GM21526 (cell line): ENCODE data around the gene FAM162A.

ENCODE experiments used
- ATAC-seq: cut with Tn5 transposase; IDR thresholded peaks from one replicate; pipeline ENCODE4 v1.9.1; 2021; ENCODE audit warnings: moderate library complexity; ENCODE audit not compliant: unreplicated experiment, low FRiP score

The FAM162A gene

DNA sequence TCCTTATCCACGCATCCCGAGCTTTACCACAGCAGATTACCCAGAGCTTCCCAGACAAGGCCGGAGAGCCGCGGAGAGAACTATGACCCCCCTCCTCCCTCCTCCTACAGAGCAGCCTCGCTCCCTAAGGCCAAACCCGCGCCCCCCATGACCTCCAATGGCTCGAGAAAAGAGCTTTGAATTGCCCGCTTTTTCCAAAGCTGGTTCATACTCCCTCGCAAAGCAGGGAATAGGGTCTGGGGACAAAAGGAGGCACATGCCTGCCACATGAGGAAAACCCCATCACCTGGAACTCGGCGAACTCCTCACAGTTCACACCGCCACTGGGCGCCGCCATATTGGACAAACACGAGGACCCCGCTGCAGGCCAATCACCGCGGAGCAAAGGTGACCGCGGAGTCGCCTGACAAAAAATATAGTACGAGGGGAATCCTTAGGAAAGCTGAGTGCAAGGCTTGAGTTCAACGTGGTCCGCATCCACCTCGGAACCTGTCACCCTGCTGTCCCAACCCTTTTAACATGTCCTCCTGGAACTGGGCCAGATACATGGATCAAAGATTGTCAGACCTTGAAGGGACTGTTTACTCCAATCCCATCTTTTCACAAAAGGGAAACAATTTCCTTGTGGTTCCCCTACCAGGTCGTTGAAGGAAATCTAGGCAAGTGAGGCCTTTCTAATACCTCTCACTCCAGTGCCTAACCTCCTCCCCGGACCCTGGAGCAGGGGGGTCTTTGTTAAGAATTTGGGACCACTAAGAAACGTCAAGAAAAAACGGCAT lies 905 bp upstream of the FAM162A start, which contains the start of gene MIX23:
Gene MIX23 (minus strand): TSS at position 344 of the 779 bp plus-strand sequence. CDS start 7 bp downstream, at position 337.
- peak; percentile 38 for ATAC-seq

DNA sequence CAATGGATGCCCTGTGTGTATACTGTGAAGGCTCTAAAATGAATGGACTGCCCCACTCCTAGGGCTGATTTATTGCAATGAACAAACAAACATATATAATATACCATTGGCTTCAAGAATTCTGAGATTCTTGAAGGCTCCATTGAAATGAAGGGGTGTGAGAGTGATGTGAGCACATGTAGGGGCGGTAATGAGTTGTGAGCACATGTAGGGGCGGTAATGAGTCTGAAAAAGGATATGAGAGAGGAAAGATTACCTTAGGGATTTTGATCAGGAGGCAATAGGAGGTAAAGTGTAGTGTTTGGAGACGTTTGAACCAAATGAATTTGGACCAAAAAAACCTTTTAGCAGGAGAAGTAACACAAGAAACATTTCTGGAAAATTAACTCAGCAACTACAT lies 3.7 kb downstream of the FAM162A start:
- no peak for ATAC-seq

DNA sequence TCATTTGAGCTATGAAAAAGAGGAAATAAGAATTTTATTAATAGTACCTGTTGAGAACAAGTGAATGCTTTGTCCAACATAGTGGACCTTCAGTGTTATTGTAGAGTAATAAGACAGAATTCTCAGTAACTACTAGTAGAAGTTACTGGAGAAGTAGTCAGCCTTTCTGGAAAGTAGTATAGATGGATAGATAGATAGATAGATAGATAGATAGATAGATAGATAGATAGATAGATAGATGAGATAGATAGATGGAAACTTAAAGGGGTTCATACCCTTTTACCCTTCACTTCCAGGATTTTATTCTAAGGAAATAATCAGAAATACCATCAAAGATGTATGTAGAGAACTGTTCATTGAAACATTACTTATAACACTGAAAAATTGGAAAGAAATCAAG lies 5.2 kb downstream of the FAM162A start:
- ATAC-seq: no peak

DNA sequence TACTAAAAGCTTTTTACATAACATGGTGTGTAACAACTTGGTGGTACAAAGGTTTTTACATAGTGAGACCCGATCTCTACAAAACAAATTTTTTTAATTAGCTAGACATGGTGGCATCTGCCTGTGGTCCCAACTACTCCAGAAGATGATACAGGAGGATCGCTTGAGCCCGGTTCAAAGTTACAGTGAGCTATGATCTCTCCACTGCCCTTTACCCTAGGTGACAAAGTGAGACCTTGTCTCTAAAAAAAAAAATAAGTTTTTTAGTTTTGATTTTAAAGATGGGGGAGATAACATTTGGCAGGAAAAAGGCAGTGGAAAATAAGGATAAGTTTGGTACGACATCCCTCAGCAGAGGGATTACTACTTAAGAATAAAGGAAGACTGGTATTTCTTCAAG lies 5.9 kb downstream of the FAM162A start:
- no peak for ATAC-seq

DNA sequence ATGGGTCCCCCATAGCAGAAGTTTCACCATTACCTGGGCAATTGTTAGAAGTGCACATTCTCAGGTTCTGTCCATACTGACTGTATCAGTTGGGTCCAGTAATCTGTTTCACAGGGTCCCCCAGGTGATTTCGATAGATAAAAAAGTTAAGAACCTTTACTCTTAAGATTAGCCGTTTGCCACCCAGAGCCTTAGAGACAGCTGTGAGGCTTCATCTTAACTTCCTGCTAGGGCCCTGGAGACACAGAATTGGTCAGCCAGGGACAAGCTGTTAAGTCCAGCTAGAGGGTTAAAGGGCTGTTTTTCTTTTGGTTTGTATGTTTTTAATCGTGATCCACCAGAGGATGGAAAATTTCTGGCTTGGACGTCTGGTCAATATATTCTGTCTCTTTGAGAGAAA lies 6.7 kb downstream of the FAM162A start:
- no peak for ATAC-seq

DNA sequence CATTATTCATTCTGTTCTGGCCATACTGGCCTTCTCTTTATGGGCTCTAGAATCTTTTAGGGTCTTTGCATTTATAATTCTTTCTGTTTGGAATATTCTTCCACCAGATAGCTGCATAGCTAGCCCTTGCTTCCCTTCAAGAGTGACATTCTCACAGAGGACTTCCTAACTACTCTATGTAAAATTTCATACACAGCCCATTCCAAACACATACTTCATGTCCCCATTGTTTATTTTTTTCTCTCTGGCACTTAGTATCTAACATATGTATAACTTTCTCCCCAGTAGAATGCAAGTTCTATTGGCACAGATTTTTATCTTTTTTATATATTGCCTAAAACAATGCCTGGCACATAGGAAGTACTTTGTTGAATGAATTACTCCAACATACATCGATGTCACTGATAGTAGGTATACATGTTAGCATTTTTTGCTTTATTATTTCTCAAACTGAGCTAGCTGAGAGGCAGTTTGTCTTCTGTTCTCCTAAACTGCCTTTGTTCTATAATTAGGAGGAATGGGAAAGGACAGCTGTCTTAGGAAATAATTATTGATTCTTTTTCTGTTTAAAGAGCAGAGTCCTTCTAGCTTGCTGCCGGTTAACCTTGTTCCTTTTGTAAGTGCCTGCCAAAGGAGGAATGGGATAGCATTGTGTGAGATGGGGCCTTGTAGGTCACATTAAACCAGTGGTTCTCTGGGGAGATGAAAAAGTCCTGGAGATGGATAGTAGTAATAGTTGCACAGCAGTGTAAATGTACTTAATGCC lies 7.9 kb downstream of the FAM162A start:
- ATAC-seq: no peak

DNA sequence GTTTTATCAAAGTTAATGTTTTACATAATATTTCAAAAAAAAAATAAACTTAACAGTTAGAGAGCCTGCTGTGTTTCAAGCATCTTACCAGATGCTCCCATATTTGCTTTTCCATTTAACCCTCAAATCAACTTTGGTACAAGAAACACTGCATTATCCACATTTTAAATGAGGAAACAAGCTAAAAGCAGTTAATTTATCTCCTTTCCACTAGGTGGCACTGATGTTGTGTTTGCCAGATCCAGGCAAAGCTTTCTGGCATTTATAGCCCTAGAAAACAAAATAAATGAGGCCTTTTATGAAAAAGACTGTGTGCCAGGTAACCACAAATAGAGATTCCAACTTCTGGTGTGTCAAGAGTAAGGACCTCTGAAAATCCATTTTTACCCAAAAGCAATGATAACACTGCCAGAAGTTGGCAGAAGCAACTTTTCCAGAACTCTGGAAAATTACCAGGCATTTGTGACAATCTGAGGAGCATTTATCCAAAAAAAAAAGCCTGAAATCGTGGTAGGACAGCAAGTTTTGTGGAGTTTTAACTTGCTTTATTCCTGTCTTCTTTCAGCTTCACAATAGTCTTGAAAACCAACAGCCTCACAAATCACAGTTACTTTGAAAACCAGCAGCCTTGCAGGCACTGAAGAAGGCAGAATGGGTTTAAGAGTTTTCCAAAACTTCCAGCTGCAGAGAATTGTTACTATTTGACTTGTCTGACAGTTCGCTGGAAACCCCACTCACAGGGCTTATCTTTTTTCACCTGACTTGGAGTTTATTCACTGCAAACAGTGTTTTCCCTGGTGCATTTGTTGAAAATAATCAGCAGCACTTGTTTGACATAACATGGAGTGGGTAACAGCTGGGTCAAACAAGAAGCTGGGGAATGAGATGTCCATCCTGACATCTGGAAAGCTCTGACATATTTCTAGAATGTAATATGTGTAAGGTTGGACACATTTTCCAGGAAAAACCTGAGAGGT lies 9.2 kb downstream of the FAM162A start:
- no peak for ATAC-seq

DNA sequence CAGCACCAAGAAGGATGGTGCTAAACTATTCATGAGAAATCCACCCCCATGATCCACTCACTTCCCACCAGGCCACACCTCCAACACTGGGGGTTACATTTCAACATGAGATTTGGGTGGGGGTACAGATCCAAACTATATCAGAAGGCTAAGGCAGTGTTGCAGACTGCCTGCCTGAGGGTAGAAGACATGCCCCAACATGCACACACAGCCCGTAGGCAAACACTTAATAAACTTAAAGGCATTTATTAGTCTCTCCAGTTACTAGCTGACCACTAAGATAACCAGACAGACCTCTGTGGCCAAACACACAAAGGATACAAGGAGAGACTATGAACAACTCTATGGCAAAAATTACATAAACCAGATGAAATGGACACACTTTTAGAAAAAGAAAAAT lies 10.2 kb downstream of the FAM162A start:
- no peak for ATAC-seq

DNA sequence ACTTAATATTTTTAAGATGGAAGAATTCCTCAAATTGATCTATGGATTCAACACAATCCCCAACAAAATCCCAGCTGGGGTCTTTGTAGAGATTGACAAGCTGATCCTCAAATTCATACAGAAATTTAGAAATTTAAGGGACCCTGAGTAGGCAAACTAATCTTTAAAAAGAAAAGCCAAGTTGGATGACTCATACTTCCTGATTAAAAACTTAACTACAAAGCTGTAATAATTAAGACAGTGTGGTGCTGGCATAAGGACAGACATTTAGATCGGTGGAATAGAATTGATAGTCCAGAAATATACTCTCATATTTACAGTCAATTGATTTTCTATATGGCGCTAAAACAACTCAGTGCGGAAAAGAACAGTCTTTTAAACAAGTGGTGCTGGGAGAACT lies 11.6 kb downstream of the FAM162A start:
- ATAC-seq: no peak

DNA sequence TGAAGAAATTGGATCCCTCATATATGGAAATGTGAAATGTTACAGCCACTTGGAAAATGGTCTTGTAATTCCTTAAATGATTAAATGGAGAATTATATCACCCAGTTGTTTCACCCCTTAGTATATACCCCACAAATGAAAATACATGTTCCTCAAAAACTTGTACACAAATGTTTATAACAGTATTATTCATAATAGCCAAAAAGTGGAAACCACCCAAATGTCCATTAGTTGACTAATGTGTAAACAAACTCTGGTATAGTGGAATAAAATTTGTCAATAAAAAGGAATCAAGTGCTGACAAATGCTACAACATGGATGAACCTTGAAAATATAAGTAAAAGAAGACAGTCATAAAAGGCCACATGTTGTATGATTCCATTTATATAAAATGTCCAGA lies 12.5 kb downstream of the FAM162A start:
- no peak for ATAC-seq

DNA sequence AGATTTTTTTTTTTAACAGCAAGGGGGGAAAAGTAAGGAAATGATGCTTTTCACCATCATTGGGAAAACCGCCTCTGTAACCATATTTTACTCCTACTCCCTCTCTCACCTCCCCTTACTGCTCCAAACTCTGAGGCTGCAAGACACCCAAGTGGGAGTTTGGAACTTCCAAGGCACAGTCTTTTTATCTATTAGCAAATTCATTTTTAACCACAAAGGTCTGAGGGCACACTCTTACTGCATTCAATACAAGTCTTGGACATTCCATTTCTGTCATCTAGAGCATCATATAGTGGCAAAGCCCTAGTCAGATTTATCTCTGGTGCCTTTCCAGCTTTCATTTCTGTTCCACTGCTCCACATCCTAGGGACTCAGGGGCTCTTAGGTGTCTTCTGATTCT lies 13.2 kb downstream of the FAM162A start:
- no peak for ATAC-seq

DNA sequence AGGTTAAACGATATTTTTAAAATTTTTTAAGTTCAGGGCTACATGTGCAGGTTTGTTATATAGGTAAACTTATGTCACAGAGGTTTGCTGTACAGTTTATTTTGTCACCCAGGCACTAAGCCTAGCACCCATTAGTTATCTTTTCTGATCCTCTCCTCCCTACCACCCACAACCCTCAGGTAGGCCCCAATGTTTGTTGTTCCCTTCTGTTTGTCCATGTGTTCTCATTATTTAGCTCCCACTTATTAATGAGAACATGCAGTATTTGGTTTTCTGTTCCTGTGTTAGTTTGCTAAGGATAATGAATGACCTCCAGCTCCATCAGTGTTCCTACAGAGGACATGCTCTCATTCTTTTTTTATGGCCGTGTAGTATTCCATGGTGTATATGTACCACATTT lies 14.9 kb downstream of the FAM162A start:
- no peak for ATAC-seq

DNA sequence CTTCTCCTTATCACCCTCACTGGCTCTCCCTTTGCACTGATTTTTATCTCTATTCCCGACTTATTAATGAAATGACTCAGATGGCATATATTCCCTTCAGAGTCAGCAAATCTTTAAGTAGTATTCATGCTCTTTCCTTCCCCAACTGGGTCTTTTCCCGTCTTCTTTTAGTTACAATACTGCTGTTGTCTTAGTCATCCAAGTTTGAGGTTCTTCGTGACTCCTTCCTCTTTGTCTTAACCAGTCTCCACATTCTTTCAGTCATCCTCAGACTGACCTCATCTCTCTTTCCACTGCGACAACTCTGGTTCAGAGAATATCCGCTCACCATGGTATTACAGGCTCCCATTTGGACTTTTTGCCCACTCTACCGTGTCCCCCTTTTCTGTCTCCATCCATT lies 19.5 kb downstream of the FAM162A start:
- no peak for ATAC-seq

DNA sequence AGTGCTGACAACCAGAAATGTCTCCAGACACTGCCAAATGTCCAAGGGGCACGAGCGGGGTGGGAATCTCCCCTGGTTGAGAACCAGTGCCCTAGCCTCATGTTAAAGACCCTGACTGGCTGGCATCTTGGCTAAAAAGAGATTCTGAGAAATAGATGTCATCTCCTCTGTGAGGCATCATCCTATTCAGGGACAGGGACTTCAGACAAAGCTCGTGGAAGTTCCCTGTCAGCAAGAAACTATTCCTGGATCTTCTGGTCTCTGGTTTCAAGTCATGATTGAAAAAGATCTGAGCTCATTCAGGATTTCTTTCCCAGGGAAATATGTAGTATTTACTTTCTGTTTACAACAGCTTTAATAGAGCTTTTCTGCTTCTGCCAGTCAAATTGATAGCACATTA lies 21.0 kb downstream of the FAM162A start:
- no peak for ATAC-seq

DNA sequence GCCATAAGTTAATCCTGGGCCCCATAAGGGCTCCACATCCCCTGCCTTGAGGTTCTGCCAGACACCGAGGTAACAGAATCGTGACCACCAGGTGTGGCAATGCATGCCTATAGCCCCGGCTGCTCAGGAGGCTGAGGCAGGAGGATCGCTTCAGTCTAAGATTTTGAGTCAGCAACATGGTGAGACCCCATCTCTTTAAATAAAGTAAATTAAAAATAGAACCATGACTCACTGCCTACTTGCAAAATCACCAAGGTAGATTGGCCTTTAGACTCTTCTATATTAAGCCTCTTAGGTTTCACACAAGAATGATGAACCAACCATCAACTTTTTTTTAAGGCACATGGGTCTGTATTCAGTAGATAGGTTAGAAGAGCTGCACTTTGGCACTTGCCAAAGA lies 22.2 kb downstream of the FAM162A start:
- ATAC-seq: no peak

DNA sequence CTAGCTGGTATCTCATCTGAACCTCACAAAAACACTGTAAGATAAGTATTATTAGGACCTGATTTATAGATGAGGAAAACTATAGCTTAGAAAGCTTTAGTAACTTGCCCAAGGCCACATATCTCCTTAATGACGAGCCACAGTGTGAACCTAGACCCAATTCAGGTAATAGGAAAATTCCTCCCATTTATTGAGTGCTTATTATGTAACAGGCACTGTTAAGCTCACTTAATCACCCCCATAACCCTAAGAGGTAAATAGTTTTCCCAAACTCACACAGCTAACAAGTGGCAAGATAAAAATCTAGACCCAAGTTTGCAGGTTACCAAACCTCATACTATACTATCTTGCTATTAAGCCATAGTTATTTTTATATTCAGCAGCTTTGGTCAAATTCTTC lies 24.0 kb downstream of the FAM162A start:
- ATAC-seq: no peak

DNA sequence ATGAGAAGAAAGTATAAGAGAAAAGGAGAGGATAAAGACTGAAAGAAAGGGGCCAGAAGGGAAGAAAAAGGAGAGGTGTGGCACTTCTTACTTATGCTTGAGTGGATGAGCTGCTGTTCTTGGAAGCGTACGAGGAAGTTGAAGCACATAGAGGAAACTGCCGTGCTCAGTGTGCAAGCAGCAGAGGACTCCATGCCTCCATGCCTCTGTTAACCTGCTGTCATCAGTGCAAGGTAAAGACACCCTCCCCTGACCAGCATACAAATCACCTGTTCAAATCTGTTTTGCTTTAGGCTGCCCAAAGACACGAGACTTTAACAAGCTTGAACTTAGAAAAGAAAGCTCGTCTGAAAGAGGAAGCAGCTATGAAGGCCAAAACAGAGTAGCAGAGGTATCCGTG lies 25.5 kb downstream of the FAM162A start:
- no peak for ATAC-seq

DNA sequence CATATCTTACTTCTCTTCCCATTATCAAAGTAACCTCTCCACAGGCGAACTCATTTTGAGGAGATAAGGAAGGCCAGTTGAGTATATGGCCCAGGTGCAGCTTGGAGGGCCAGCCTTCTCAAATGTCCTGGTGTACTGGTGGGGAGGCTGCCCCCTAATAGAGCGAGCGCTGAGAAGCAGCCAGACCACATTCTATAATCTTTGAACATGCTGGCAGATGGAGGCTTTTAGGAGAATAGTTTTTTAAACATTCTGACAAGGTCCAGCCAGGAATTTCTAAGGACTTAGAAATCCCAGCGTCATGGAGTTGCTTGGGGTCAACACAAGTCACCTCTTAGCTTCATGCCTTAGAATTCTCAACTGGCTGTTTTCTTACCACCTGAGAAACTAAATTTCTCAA lies 26.1 kb downstream of the FAM162A start:
- ATAC-seq: no peak

DNA sequence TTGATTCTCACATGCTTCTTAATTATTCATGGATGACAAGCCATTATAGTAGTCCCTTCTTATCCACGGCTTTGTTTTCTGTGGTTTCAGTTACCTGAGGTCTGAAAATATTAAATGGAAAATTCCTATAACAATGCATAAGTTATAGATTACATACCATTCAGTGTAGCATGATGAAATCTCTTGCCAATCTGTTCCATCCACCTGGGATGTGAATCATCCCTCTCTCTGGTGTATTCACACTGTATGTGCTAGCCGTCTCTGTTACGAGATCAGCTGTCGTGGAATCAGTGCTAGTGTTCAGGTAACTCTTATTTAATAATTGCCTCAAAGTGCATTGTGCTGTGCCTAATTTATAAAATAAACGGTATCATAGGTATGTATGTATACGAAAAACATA lies 26.7 kb downstream of the FAM162A start:
- ATAC-seq: no peak

DNA sequence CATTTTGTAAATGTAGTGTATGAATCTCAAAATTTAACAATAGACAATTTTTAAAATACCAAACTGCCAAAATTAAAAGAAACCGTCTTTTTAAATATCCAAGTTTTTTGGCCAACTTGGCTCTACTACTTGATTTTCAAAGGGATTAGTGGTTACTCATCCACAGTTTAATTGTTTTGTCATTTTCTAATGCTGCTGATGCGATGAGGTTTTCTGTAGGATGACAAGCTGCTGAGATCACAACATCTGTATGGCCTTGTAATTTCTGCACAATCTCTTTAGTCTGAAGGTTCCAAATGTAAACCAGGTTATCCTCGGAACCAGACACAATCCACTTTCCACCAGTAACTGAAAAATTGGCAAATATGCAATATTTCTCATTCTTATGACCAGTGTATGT lies 30.4 kb downstream of the FAM162A start:
- no peak for ATAC-seq
